DMS53 treated with DMSO at 0.1 percent for 48 hours (cell line): ENCODE measurements around the gene DHRS1.
A peak's percentile ranks its signal among the peaks of the same experiment; 100 is the strongest.

Experiments used
- DNase-seq: peaks from one replicate; lab custom pipeline; 2025; ENCODE audit not compliant: unreplicated experiment; lab: John Stamatoyannopoulos, UW

DHRS1 gene

GRCh38 chr14:24310646-24311604 is 11.3 kb upstream of the DHRS1 start, which contains the start of gene LTB4R:
Gene LTB4R, plus strand, starts transcription at chr14:24311502. Its CDS starts 4,150 bp downstream, at chr14:24315652.
- peak; percentile 65 for DNase-seq

GRCh38 chr14:24310265-24310645 is 10.7 kb upstream of the DHRS1 start:
- DNase-seq, result no peak

- DNase-seq, result no peak
These were observed 10.1 kb upstream of the DHRS1 start, which contains the start of gene LTB4R2 for GRCh38 chr14:24309538-24310264. Gene LTB4R2, plus strand, starts transcription at chr14:24310140. Its CDS starts 525 bp downstream, at chr14:24310665.

GRCh38 chr14:24308342-24309124 is 9.0 kb upstream of the DHRS1 start:
- DNase-seq, result no peak

- DNase-seq, result peak; percentile 14
These were observed 8.2 kb upstream of the DHRS1 start, which contains the start of gene CIDEB for GRCh38 chr14:24307575-24308341. Gene CIDEB, minus strand, starts transcription at chr14:24307977. Its CDS starts 119 bp downstream, at chr14:24307858.

GRCh38 chr14:24307156-24307574 is 7.6 kb upstream of the DHRS1 start:
- DNase-seq, result no peak

- DNase-seq, result no peak
These were observed 4.4 kb upstream of the DHRS1 start for GRCh38 chr14:24304019-24304387.

- no peak for DNase-seq
These were observed 873 bp upstream of the DHRS1 start for GRCh38 chr14:24300326-24300980.

- DNase-seq, result no peak
These were observed 707 bp downstream of the DHRS1 start for GRCh38 chr14:24298892-24299254.

GRCh38 chr14:24297190-24297964 is 2.2 kb downstream of the DHRS1 start:
- DNase-seq, result peak; percentile 3

- peak; percentile 23 for DNase-seq
These were observed 3.0 kb downstream of the DHRS1 start for GRCh38 chr14:24296341-24297157.

GRCh38 chr14:24293525-24293924 is 6.1 kb downstream of the DHRS1 start:
- no peak for DNase-seq

- DNase-seq, result no peak
These were observed 7.3 kb downstream of the DHRS1 start for GRCh38 chr14:24292118-24292807.

- DNase-seq, result no peak
These were observed 8.0 kb downstream of the DHRS1 start for GRCh38 chr14:24291446-24292117.

GRCh38 chr14:24290746-24291145 is 8.8 kb downstream of the DHRS1 start:
- DNase-seq, result no peak

GRCh38 chr14:24289649-24290280 is 9.8 kb downstream of the DHRS1 start:
- DNase-seq, result no peak

GRCh38 chr14:24286996-24287395 is 12.6 kb downstream of the DHRS1 start:
- no peak for DNase-seq
